ENCODE results near the gene SPCS2.

DNA sequence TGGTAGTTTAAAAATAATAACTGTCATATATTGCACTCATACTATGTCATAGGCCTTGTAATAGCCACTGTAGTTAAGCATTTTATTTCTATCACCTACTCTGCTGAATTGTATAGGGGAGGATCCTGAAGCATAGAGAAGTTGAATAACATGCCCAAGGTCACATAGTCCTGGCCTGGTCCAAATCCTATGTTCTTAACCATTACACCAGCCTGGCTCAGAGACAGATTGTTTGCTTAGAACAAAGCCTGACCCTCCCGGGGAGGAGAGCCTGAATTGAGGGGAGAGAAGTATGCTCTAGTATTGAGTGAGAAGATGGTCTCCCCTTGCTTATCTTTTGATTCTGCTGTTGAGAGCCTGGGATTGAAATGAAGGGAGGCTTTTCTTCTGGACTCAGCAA lies 41.9 kb downstream of the SPCS2 start:
- TF ChIP-seq, protein P1, sequence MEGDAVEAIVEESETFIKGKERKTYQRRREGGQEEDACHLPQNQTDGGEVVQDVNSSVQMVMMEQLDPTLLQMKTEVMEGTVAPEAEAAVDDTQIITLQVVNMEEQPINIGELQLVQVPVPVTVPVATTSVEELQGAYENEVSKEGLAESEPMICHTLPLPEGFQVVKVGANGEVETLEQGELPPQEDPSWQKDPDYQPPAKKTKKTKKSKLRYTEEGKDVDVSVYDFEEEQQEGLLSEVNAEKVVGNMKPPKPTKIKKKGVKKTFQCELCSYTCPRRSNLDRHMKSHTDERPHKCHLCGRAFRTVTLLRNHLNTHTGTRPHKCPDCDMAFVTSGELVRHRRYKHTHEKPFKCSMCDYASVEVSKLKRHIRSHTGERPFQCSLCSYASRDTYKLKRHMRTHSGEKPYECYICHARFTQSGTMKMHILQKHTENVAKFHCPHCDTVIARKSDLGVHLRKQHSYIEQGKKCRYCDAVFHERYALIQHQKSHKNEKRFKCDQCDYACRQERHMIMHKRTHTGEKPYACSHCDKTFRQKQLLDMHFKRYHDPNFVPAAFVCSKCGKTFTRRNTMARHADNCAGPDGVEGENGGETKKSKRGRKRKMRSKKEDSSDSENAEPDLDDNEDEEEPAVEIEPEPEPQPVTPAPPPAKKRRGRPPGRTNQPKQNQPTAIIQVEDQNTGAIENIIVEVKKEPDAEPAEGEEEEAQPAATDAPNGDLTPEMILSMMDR (conservative IDR thresholded peaks at IDR 0.05), result no peak
- TF ChIP-seq EZH2 (IDR thresholded peaks at IDR 0.05; ENCODE audit: low read depth), result no peak
